ENCODE data around the gene EIF4H. TPM values are rescaled to one million over a fixed set of nuclear protein-coding genes. Genes with fewer than 3 reads are reported as not detected.

The EIF4H gene
- total RNA-seq, 1 experiment from 2014 or later, result 384 TPM

DNA sequence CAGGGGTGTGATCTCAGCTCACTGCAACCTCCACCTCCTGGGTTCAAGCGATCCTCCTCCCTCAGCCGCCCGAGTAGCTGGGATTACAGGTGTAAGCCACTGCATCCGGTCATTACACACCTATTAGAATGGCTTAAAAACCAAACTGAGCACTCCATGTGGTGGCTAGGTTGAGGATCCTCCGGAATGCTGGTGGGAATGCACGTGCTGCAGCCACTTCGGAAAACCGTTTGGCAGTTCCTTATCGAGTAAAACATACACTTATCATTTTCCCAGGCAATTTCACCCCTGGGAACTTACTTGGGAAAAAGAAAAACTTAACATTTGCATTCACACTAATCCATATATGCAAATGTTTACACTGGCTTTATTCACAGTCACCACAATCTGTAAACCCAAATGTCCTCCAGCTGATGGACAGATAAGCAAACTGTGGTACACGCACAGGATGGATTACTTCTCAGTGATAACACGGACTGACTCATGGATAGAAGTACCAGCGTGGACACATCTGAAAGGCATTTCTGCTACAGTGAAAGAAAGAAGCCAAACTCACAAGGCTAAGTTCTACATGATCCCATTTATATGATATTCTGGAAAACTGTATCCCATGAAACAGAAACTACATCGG lies 59.6 kb downstream of the EIF4H start:
- Histone ChIP-seq H3K36me3 (ENCODE audit: control insufficient read depth in 1 of 2, insufficient read depth in 2 of 2, low read length in 2 of 2) (peaks cover 45 to 68% of the 10 kb centered on the region in 2 experiments), H3K4me3 (replicated peaks in 1 of 2; ENCODE audit: low read depth in 1 of 2, low read length in 2 of 2) (no peak overlapping the region), H3K27me3 (ENCODE audit: insufficient read depth, low read length) (no peaks in the 10 kb centered on the region), H3K9ac (ENCODE audit: low read length) (no peak overlapping the region), H3K27ac (ENCODE audit: low read depth, low read length) (no peak overlapping the region), H2AFZ (ENCODE audit: low read depth, low read length, poor library complexity, severe bottlenecking) (no peak overlapping the region), H3K9me3 (ENCODE audit: control insufficient read depth in 1 of 2, insufficient read depth in 1 of 2, low read depth in 1 of 2, low read length in 2 of 2) (no peaks in the 10 kb centered on the region), H3K4me2 (ENCODE audit: low read length) (no peak overlapping the region), H3K79me2 (ENCODE audit: insufficient read depth, low read length) (no peaks in the 10 kb centered on the region), H3K4me1 (ENCODE audit: control insufficient read depth in 1 of 2, insufficient read depth in 2 of 2, low read length in 2 of 2) (no peaks in the 10 kb centered on the region), H4K20me1 (ENCODE audit: insufficient read depth) (no peaks in the 10 kb centered on the region), H3K9me2 (ENCODE audit: insufficient read depth) (no peaks in the 10 kb centered on the region)
- ChIA-PET POLR2A (interaction anchor here (0.7 kb wide), 1 partner anchor 254 kb away, joined by 3 read pairs; no protein-coding TSS in a partner anchor), RAD21 (ENCODE audit: low non-redundant PET in 1 of 2, low total read pairs in 2 of 2, uncharacterized antibody in 2 of 2, unreplicated experiment in 2 of 2) (no interaction called here), CTCF (no interaction called here)
- ATAC-seq (no peak), DNase-seq (ENCODE audit: low read depth, low spot score) (no peak)
- TF ChIP-seq RAD21 (IDR thresholded peaks at IDR 0.05; ENCODE audit: low read depth), result no peak
- TF ChIP-seq, protein P1, sequence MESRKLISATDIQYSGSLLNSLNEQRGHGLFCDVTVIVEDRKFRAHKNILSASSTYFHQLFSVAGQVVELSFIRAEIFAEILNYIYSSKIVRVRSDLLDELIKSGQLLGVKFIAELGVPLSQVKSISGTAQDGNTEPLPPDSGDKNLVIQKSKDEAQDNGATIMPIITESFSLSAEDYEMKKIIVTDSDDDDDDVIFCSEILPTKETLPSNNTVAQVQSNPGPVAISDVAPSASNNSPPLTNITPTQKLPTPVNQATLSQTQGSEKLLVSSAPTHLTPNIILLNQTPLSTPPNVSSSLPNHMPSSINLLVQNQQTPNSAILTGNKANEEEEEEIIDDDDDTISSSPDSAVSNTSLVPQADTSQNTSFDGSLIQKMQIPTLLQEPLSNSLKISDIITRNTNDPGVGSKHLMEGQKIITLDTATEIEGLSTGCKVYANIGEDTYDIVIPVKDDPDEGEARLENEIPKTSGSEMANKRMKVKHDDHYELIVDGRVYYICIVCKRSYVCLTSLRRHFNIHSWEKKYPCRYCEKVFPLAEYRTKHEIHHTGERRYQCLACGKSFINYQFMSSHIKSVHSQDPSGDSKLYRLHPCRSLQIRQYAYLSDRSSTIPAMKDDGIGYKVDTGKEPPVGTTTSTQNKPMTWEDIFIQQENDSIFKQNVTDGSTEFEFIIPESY (IDR thresholded peaks at IDR 0.05; ENCODE audit: extremely low read depth, insufficient replicate concordance, low read length), result no peak
- TF ChIP-seq TCF7L2 (IDR thresholded peaks at IDR 0.05; ENCODE audit: borderline replicate concordance, extremely low read depth, insufficient read depth, insufficient read length), result no peak
- TF ChIP-seq, protein P2, sequence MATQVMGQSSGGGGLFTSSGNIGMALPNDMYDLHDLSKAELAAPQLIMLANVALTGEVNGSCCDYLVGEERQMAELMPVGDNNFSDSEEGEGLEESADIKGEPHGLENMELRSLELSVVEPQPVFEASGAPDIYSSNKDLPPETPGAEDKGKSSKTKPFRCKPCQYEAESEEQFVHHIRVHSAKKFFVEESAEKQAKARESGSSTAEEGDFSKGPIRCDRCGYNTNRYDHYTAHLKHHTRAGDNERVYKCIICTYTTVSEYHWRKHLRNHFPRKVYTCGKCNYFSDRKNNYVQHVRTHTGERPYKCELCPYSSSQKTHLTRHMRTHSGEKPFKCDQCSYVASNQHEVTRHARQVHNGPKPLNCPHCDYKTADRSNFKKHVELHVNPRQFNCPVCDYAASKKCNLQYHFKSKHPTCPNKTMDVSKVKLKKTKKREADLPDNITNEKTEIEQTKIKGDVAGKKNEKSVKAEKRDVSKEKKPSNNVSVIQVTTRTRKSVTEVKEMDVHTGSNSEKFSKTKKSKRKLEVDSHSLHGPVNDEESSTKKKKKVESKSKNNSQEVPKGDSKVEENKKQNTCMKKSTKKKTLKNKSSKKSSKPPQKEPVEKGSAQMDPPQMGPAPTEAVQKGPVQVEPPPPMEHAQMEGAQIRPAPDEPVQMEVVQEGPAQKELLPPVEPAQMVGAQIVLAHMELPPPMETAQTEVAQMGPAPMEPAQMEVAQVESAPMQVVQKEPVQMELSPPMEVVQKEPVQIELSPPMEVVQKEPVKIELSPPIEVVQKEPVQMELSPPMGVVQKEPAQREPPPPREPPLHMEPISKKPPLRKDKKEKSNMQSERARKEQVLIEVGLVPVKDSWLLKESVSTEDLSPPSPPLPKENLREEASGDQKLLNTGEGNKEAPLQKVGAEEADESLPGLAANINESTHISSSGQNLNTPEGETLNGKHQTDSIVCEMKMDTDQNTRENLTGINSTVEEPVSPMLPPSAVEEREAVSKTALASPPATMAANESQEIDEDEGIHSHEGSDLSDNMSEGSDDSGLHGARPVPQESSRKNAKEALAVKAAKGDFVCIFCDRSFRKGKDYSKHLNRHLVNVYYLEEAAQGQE (IDR thresholded peaks at IDR 0.05; ENCODE audit: low read depth), result no peak
- TF ChIP-seq YY1 (IDR thresholded peaks at IDR 0.05; ENCODE audit: extremely low read depth, insufficient replicate concordance, low read depth, low read length), result no peak
- TF ChIP-seq EGR1 (IDR thresholded peaks at IDR 0.05; ENCODE audit: low read depth), result no peak
- no peak for TF ChIP-seq POLR2AphosphoS5 (IDR thresholded peaks at IDR 0.05; ENCODE audit: low read depth, low read length)
- no peak for TF ChIP-seq ZFX (IDR thresholded peaks at IDR 0.05)
- TF ChIP-seq SIN3A (IDR thresholded peaks at IDR 0.05; ENCODE audit: low read depth), result no peak
- no peak for TF ChIP-seq EZH2phosphoT487 (IDR thresholded peaks at IDR 0.05; ENCODE audit: borderline replicate concordance)
- TF ChIP-seq JUND (IDR thresholded peaks at IDR 0.05), result no peak
- no peak for TF ChIP-seq SRF (IDR thresholded peaks at IDR 0.05; ENCODE audit: low read depth)
- TF ChIP-seq ELF1 (IDR thresholded peaks at IDR 0.05; ENCODE audit: borderline replicate concordance, low read depth), result no peak
- intact Hi-C loops (cut with micrococcal nuclease), result no loop called here
- BruUV-seq (replicated peaks), result no TSS peak

All from HCT116 (cell line).